ENCODE data around the gene BCL2L1. TPM values are rescaled to one million over a fixed set of nuclear protein-coding genes. Genes with fewer than 3 reads are reported as not detected.
A peak's percentile ranks its signal among the peaks of the same experiment; 100 is the strongest.

BCL2L1 gene
- total RNA-seq, 1 donor from 2014 or later = 57.2 TPM

- intact Hi-C loops (cut with DNase I) = no loop called here
- Histone ChIP-seq H3K9me3 (no peaks in the 10 kb centered on the region), H3K4me1 (peaks cover 95% of the 10 kb centered on the region), H3K36me3 (peaks cover 0 to 6% of the 10 kb centered on the region in 2 donors), H3K27me3 (no peaks in the 10 kb centered on the region), H3K27ac (peak overlapping the region; percentile 99), H3K4me3 (peak overlapping the region; percentile 5 to 16)
- no peak for DNase-seq (ENCODE audit: extremely low spot score in 2 of 2)
- TF ChIP-seq POLR2A (IDR thresholded peaks at IDR 0.05) (no peak), CTCF (IDR thresholded peaks at IDR 0.05) (no peak), POLR2AphosphoS5 (IDR thresholded peaks at IDR 0.05; ENCODE audit: insufficient read depth in 1 of 2, low read depth in 1 of 2) (peak in 1 of 2 donors; percentile 63)
Observed at GRCh38 chr20:31713312-31714273, 9.1 kb downstream of the BCL2L1 start.

GRCh38 chr20:31712564-31713311 lies 9.9 kb downstream of the BCL2L1 start:
- no peaks in the 10 kb centered on the region for H3K9me3 ChIP-seq
- H3K27me3 ChIP-seq = no peaks in the 10 kb centered on the region
- intact Hi-C loops (cut with DNase I) = no loop called here
- TF ChIP-seq POLR2A (IDR thresholded peaks at IDR 0.05) (no peak), CTCF (IDR thresholded peaks at IDR 0.05) (no peak), POLR2AphosphoS5 (IDR thresholded peaks at IDR 0.05; ENCODE audit: insufficient read depth in 1 of 2, low read depth in 1 of 2) (peak; percentile 24 to 88)
- peak overlapping the region; percentile 99 for H3K27ac ChIP-seq
- H3K36me3 ChIP-seq = peaks cover 0 to 12% of the 10 kb centered on the region in 2 donors
- H3K4me1 ChIP-seq = peaks cover 95% of the 10 kb centered on the region
- DNase-seq (ENCODE audit: extremely low spot score in 2 of 2) = no peak
- peak overlapping the region; percentile 5 to 16 for H3K4me3 ChIP-seq

GRCh38 chr20:31712112-31712553 lies 10.5 kb downstream of the BCL2L1 start:
- H3K4me3 ChIP-seq = peak overlapping the region in 1 of 2 donors; percentile 5
- DNase-seq (ENCODE audit: extremely low spot score in 2 of 2) = no peak
- H3K36me3 ChIP-seq = peaks cover 0 to 16% of the 10 kb centered on the region in 2 donors
- intact Hi-C loops (cut with DNase I) = no loop called here
- TF ChIP-seq POLR2A (IDR thresholded peaks at IDR 0.05) (no peak), CTCF (IDR thresholded peaks at IDR 0.05) (no peak), POLR2AphosphoS5 (IDR thresholded peaks at IDR 0.05; ENCODE audit: insufficient read depth in 1 of 2, low read depth in 1 of 2) (no peak)
- no peaks in the 10 kb centered on the region for H3K9me3 ChIP-seq
- peaks cover 89% of the 10 kb centered on the region for H3K4me1 ChIP-seq
- no peaks in the 10 kb centered on the region for H3K27me3 ChIP-seq
- peak overlapping the region; percentile 99 for H3K27ac ChIP-seq

GRCh38 chr20:31711179-31712111 lies 11.2 kb downstream of the BCL2L1 start:
- no peaks in the 10 kb centered on the region for H3K27me3 ChIP-seq
- peaks cover 0 to 22% of the 10 kb centered on the region in 2 donors for H3K36me3 ChIP-seq
- TF ChIP-seq CTCF (IDR thresholded peaks at IDR 0.05) (no peak), POLR2A (IDR thresholded peaks at IDR 0.05) (no peak), POLR2AphosphoS5 (IDR thresholded peaks at IDR 0.05; ENCODE audit: insufficient read depth in 1 of 2, low read depth in 1 of 2) (no peak)
- H3K4me3 ChIP-seq = no peak overlapping the region
- intact Hi-C loops (cut with DNase I) = no loop called here
- peak overlapping the region; percentile 99 for H3K27ac ChIP-seq
- H3K4me1 ChIP-seq = peaks cover 88% of the 10 kb centered on the region
- no peaks in the 10 kb centered on the region for H3K9me3 ChIP-seq
- DNase-seq (ENCODE audit: extremely low spot score in 2 of 2) = no peak

All from vagina (tissue), 2 donors.